HEK293 (cell line): ENCODE measurements around the gene DMAC1.

Experiments
- CTCF ChIA-PET: fragments of 350-600 bp; formaldehyde crosslinking; extraction: SDS; loops from one replicate; lab custom pipeline; 2021; ENCODE audit warnings: antibody characterized with exemption; lab: Yijun Ruan, JAX
- POLR2A ChIA-PET: fragments of 300-600 bp; formaldehyde crosslinking; extraction: SDS; loops from one replicate; lab custom pipeline; 2020; ENCODE audit warnings: antibody characterized with exemption, inconsistent platforms; lab: Yijun Ruan, JAX
- H3K27ac ChIP-seq: fragments of 200-500 bp; sonication (Bioruptor generic); 2 replicates; pipeline ENCODE4 v1.5.1; 2014; ENCODE audit warnings: low read depth, low read length, control low read depth, inconsistent platforms; ENCODE audit errors: extremely low read depth
- H3K36me3 ChIP-seq, 2 experiments: fragments of 200-500 bp in 1 of 2; sonication (Bioruptor generic) in 1 of 2; 1 replicate in 1 of 2; 2 replicates in 1 of 2; pipeline ENCODE4 v1.5.1; 2014 to 2017; ENCODE audit warnings: inconsistent platforms in 2 of 2, low read length in 2 of 2; ENCODE audit not compliant: control insufficient read depth in 2 of 2, insufficient read depth in 1 of 2
- H3K4me1 ChIP-seq: fragments of 200-500 bp; sonication (Bioruptor generic); 2 replicates; pipeline ENCODE4 v1.5.1; 2014; ENCODE audit warnings: mild to moderate bottlenecking, low read length, inconsistent platforms; ENCODE audit not compliant: control insufficient read depth, insufficient read depth
- H3K4me3 ChIP-seq: 2 replicates; pipeline ENCODE4 v1.5.1; 2011; ENCODE audit warnings: low read depth, mild to moderate bottlenecking, control low read depth, low read length, moderate library complexity
- H3K9me3 ChIP-seq: fragments of 200-500 bp; sonication (Bioruptor generic); 2 replicates; pipeline ENCODE4 v1.5.1; 2014; ENCODE audit warnings: low read depth, low read length, inconsistent platforms; ENCODE audit not compliant: control insufficient read depth, insufficient read depth
- HOXD13 ChIP-seq: sonication (generic); formaldehyde crosslinking; IDR thresholded peaks from 2 replicates; pipeline ENCODE4 v1.8.0; 2022; ENCODE audit warnings: missing genetic modification reagents, borderline replicate concordance
- OSR2 ChIP-seq: fragments of 450-650 bp; formaldehyde crosslinking; IDR thresholded peaks from 2 replicates; pipeline ENCODE4 v1.5.1; 2016; ENCODE audit warnings: missing biosample characterization, missing genetic modification characterization
- PBX3 ChIP-seq: sonication (generic); formaldehyde crosslinking; IDR thresholded peaks from 2 replicates; pipeline ENCODE4 v1.8.1; 2022; ENCODE audit warnings: mild to moderate bottlenecking, moderate library complexity, missing genetic modification reagents
- PRDM1 ChIP-seq: fragments of 450-650 bp; formaldehyde crosslinking; IDR thresholded peaks from 2 replicates; pipeline ENCODE4; 2016; ENCODE audit warnings: missing biosample characterization, missing genetic modification characterization
- SETDB1 ChIP-seq: IDR thresholded peaks from one replicate; pipeline ENCODE4 v1.6.1; 2017; ENCODE audit warnings: mild to moderate bottlenecking, low read length, moderate library complexity, mixed read lengths; ENCODE audit not compliant: insufficient read length
- SP2 ChIP-seq: fragments of 450-650 bp; formaldehyde crosslinking; IDR thresholded peaks from 2 replicates; pipeline ENCODE4 v1.5.1; 2016; ENCODE audit warnings: missing biosample characterization, missing genetic modification characterization
- ZBTB17 ChIP-seq: fragments of 450-650 bp; formaldehyde crosslinking; IDR thresholded peaks from 2 replicates; pipeline ENCODE4 v1.5.1; 2016; ENCODE audit warnings: missing biosample characterization, missing genetic modification characterization
- ZBTB8A ChIP-seq: fragments of 450-650 bp; formaldehyde crosslinking; IDR thresholded peaks from 2 replicates; pipeline ENCODE4 v1.5.1; 2016; ENCODE audit warnings: missing biosample characterization, missing genetic modification characterization
- ZEB2 ChIP-seq: fragments of 450-650 bp; formaldehyde crosslinking; IDR thresholded peaks from 2 replicates; pipeline ENCODE4 v1.5.1; 2016; ENCODE audit warnings: missing biosample characterization, missing genetic modification characterization
- ZNF175 ChIP-seq: fragments of 450-650 bp; formaldehyde crosslinking; IDR thresholded peaks from 2 replicates; pipeline ENCODE4 v1.5.1; 2016; ENCODE audit warnings: missing biosample characterization, missing genetic modification characterization
- ZNF202 ChIP-seq: fragments of 450-650 bp; formaldehyde crosslinking; IDR thresholded peaks from 2 replicates; pipeline ENCODE4 v1.5.1; 2016; ENCODE audit warnings: missing biosample characterization, missing genetic modification characterization, borderline replicate concordance
- ZNF221 ChIP-seq: fragments of 450-650 bp; formaldehyde crosslinking; IDR thresholded peaks from 2 replicates; pipeline ENCODE4 v1.5.1; 2017; ENCODE audit warnings: missing biosample characterization, missing genetic modification characterization, borderline replicate concordance
- ZNF274 ChIP-seq, 2 experiments: fragments of 200-500 bp in 1 of 2; fragments of 450-650 bp in 1 of 2; sonication (Bioruptor generic) in 1 of 2; formaldehyde crosslinking in 1 of 2; IDR thresholded peaks; 2 replicates each; pipeline versions ENCODE4 v1.5.1 to v1.6.1; 2014 to 2016; ENCODE audit warnings: borderline replicate concordance in 1 of 2, inconsistent platforms in 1 of 2, low read length in 1 of 2, missing biosample characterization in 1 of 2, missing genetic modification characterization in 1 of 2
- ZNF37A ChIP-seq: fragments of 450-650 bp; IDR thresholded peaks from 2 replicates; pipeline ENCODE4 v1.5.1; 2018; ENCODE audit warnings: missing biosample characterization, missing genetic modification characterization
- ZNF426 ChIP-seq: fragments of 450-650 bp; formaldehyde crosslinking; IDR thresholded peaks from 2 replicates; pipeline ENCODE4 v1.5.1; 2017; ENCODE audit warnings: missing biosample characterization, missing genetic modification characterization, mild to moderate bottlenecking, inconsistent platforms, moderate library complexity
- ZNF521 ChIP-seq: fragments of 450-650 bp; formaldehyde crosslinking; IDR thresholded peaks from 2 replicates; pipeline ENCODE4 v1.5.1; 2017; ENCODE audit warnings: missing biosample characterization, mild to moderate bottlenecking, missing genetic modification characterization
- ZNF596 ChIP-seq: fragments of 450-650 bp; IDR thresholded peaks from 2 replicates; pipeline ENCODE4 v1.5.0; 2018; ENCODE audit warnings: missing biosample characterization, mild to moderate bottlenecking, missing genetic modification characterization, moderate library complexity
- ZNF624 ChIP-seq: fragments of 450-650 bp; formaldehyde crosslinking; IDR thresholded peaks from 2 replicates; pipeline ENCODE4 v1.5.1; 2017; ENCODE audit warnings: missing biosample characterization, missing genetic modification characterization
- ZNF629 ChIP-seq: fragments of 450-650 bp; formaldehyde crosslinking; IDR thresholded peaks from 2 replicates; pipeline ENCODE4 v1.5.1; 2017; ENCODE audit warnings: missing biosample characterization, missing genetic modification characterization
- ZNF639 ChIP-seq: fragments of 450-650 bp; formaldehyde crosslinking; IDR thresholded peaks from 2 replicates; pipeline ENCODE4 v1.5.1; 2016; ENCODE audit warnings: missing biosample characterization, missing genetic modification characterization
- ZNF747 ChIP-seq: fragments of 450-650 bp; formaldehyde crosslinking; IDR thresholded peaks from 2 replicates; pipeline ENCODE4 v1.5.1; 2016; ENCODE audit warnings: missing biosample characterization, missing genetic modification characterization
- ZNF785 ChIP-seq: fragments of 450-650 bp; formaldehyde crosslinking; IDR thresholded peaks from 2 replicates; pipeline ENCODE4 v1.5.1; 2016; ENCODE audit warnings: missing biosample characterization, missing genetic modification characterization
- TF ChIP-seq, protein P1 (sequence below): fragments of 450-650 bp; formaldehyde crosslinking; IDR thresholded peaks from 2 replicates; pipeline ENCODE4 v1.5.1; 2016; ENCODE audit warnings: missing biosample characterization, missing genetic modification characterization
- TF ChIP-seq, protein P2 (sequence below): fragments of 450-650 bp; formaldehyde crosslinking; IDR thresholded peaks from 2 replicates; pipeline ENCODE4 v1.5.1; 2016; ENCODE audit warnings: missing biosample characterization, missing genetic modification characterization
- TF ChIP-seq, protein P3 (sequence below): fragments of 450-650 bp; formaldehyde crosslinking; IDR thresholded peaks from 2 replicates; pipeline ENCODE4 v1.5.1; 2016; ENCODE audit warnings: missing biosample characterization, missing genetic modification characterization

Gene DMAC1

DNA sequence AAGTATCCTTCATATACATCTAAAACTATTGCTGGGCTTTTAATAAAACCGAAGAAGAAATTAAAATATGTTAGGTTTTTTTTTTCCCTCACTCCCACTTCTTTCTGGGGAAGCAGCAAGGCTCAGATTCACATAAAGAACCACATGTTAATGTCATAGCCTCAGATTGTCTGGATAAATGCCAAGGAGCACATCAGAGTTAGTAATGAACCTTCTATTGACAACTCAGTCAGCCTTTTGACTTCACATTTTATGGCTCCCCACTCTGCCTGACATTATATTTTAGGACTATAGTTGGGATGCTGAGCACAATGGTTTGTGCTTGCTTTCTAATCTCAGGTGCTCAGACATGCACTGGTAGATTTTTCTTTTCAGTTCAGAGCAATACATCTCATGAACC, 21.8 kb downstream of the DMAC1 start:
- no peaks in the 10 kb centered on the region for H3K36me3 ChIP-seq
- ChIA-PET CTCF (no interaction called here), POLR2A (no interaction called here)
- no peaks in the 10 kb centered on the region for H3K9me3 ChIP-seq
- no peak overlapping the region for H3K4me3 ChIP-seq
- TF ChIP-seq ZNF202 (tag by site-specific recombination) (no peak), ZNF521 (tag by site-specific recombination) (no peak), SP2 (tag by site-specific recombination) (no peak), ZEB2 (tag by site-specific recombination) (no peak), ZNF175 (tag by site-specific recombination) (no peak), OSR2 (tag by site-specific recombination) (no peak), ZNF426 (tag by site-specific recombination) (no peak), SETDB1 (no peak), ZNF624 (tag by site-specific recombination) (no peak), ZNF639 (tag by site-specific recombination) (no peak), ZBTB17 (tag by site-specific recombination) (no peak), ZNF785 (tag by site-specific recombination) (no peak)
- peaks cover 2% of the 10 kb centered on the region; the same call in 1 of the 2 replicates for H3K4me1 ChIP-seq
- H3K27ac ChIP-seq, result no peak overlapping the region

DNA sequence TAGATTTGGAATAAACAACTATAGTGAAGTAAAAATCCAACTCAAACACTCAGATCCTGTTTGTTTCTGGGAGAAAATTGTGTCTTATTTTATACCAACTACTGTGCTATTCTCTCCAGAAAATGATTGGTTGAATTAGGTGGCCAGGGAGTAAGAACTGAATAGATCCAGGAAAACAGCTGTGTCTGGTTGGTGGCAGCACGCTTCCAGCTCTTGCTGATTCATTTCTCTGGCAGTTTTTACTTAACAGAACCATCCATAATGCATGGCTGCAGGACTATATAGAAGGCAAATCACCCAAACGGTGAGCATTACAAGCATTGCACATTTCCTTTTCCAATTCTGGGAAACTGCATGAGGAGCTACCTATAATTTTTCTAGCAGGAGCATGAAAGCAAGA, 29.5 kb downstream of the DMAC1 start:
- H3K9me3 ChIP-seq, result no peaks in the 10 kb centered on the region
- H3K36me3 ChIP-seq, result no peaks in the 10 kb centered on the region
- H3K4me1 ChIP-seq, result no peaks in the 10 kb centered on the region
- POLR2A ChIA-PET, result no interaction called here
- no peak overlapping the region for H3K27ac ChIP-seq
- no peak overlapping the region for H3K4me3 ChIP-seq
- CTCF ChIA-PET, result interaction anchor here (0.8 to 0.9 kb wide), 2 partner anchors 13 to 17 kb away, joined by 3 to 5 read pairs; no protein-coding TSS in a partner anchor
- TF ChIP-seq PBX3 (CRISPR knock-in tag) (no peak), PRDM1 (tag by site-specific recombination) (no peak), ZNF747 (no peak), ZNF274 (IDR thresholded peaks at IDR 0.05; ENCODE audit: low read length) (no peak), ZNF274 (tag by site-specific recombination; IDR thresholded peaks at IDR 0.05; ENCODE audit: borderline replicate concordance) (no peak), ZNF596 (tag by site-specific recombination) (no peak), ZNF221 (no peak), ZNF37A (tag by site-specific recombination) (no peak), HOXD13 (CRISPR knock-in tag) (no peak), ZBTB8A (no peak), ZNF629 (tag by site-specific recombination) (no peak), ZEB2 (tag by site-specific recombination) (no peak), SETDB1 (no peak)
- TF ChIP-seq, protein P1, sequence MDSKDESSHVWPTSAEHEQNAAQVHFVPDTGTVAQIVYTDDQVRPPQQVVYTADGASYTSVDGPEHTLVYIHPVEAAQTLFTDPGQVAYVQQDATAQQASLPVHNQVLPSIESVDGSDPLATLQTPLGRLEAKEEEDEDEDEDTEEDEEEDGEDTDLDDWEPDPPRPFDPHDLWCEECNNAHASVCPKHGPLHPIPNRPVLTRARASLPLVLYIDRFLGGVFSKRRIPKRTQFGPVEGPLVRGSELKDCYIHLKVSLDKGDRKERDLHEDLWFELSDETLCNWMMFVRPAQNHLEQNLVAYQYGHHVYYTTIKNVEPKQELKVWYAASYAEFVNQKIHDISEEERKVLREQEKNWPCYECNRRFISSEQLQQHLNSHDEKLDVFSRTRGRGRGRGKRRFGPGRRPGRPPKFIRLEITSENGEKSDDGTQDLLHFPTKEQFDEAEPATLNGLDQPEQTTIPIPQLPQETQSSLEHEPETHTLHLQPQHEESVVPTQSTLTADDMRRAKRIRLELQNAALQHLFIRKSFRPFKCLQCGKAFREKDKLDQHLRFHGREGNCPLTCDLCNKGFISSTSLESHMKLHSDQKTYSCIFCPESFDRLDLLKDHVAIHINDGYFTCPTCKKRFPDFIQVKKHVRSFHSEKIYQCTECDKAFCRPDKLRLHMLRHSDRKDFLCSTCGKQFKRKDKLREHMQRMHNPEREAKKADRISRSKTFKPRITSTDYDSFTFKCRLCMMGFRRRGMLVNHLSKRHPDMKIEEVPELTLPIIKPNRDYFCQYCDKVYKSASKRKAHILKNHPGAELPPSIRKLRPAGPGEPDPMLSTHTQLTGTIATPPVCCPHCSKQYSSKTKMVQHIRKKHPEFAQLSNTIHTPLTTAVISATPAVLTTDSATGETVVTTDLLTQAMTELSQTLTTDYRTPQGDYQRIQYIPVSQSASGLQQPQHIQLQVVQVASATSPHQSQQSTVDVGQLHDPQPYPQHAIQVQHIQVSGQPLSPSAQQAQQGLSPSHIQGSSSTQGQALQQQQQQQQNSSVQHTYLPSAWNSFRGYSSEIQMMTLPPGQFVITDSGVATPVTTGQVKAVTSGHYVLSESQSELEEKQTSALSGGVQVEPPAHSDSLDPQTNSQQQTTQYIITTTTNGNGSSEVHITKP (tag by site-specific recombination), result no peak
- TF ChIP-seq, protein P2, sequence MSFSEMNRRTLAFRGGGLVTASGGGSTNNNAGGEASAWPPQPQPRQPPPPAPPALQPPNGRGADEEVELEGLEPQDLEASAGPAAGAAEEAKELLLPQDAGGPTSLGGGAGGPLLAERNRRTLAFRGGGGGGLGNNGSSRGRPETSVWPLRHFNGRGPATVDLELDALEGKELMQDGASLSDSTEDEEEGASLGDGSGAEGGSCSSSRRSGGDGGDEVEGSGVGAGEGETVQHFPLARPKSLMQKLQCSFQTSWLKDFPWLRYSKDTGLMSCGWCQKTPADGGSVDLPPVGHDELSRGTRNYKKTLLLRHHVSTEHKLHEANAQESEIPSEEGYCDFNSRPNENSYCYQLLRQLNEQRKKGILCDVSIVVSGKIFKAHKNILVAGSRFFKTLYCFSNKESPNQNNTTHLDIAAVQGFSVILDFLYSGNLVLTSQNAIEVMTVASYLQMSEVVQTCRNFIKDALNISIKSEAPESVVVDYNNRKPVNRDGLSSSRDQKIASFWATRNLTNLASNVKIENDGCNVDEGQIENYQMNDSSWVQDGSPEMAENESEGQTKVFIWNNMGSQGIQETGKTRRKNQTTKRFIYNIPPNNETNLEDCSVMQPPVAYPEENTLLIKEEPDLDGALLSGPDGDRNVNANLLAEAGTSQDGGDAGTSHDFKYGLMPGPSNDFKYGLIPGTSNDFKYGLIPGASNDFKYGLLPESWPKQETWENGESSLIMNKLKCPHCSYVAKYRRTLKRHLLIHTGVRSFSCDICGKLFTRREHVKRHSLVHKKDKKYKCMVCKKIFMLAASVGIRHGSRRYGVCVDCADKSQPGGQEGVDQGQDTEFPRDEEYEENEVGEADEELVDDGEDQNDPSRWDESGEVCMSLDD (tag by site-specific recombination), result no peak
- TF ChIP-seq, protein P3, sequence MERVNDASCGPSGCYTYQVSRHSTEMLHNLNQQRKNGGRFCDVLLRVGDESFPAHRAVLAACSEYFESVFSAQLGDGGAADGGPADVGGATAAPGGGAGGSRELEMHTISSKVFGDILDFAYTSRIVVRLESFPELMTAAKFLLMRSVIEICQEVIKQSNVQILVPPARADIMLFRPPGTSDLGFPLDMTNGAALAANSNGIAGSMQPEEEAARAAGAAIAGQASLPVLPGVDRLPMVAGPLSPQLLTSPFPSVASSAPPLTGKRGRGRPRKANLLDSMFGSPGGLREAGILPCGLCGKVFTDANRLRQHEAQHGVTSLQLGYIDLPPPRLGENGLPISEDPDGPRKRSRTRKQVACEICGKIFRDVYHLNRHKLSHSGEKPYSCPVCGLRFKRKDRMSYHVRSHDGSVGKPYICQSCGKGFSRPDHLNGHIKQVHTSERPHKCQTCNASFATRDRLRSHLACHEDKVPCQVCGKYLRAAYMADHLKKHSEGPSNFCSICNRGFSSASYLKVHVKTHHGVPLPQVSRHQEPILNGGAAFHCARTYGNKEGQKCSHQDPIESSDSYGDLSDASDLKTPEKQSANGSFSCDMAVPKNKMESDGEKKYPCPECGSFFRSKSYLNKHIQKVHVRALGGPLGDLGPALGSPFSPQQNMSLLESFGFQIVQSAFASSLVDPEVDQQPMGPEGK (tag by site-specific recombination), result no peak
